SK-N-SH (cell line): ENCODE results near the gene KICS2.

ENCODE experiments used
- CTCF ChIP-seq: fragments of 200-600 bp; sonication (generic); IDR thresholded peaks from 2 replicates; pipeline ENCODE4 v1.6.1; 2017; ENCODE audit warnings: antibody characterized with exemption, mild to moderate bottlenecking, moderate library complexity
- EP300 ChIP-seq, 2 experiments: IDR thresholded peaks; 2 replicates each; pipeline versions ENCODE4 v1.4.0 to v1.6.1; 2012; ENCODE audit warnings: borderline replicate concordance in 1 of 2, low read depth in 1 of 2, low read length in 1 of 2
- RCOR1 ChIP-seq: fragments of 150-350 bp; IDR thresholded peaks from 2 replicates; pipeline ENCODE4 v1.6.1; 2017; ENCODE audit warnings: antibody characterized with exemption, low read length
- TF ChIP-seq, protein P1 (sequence below): fragments of 150-350 bp; IDR thresholded peaks from 2 replicates; pipeline ENCODE4 v1.6.1; 2016; ENCODE audit warnings: mild to moderate bottlenecking, low read depth, low read length

DNA sequence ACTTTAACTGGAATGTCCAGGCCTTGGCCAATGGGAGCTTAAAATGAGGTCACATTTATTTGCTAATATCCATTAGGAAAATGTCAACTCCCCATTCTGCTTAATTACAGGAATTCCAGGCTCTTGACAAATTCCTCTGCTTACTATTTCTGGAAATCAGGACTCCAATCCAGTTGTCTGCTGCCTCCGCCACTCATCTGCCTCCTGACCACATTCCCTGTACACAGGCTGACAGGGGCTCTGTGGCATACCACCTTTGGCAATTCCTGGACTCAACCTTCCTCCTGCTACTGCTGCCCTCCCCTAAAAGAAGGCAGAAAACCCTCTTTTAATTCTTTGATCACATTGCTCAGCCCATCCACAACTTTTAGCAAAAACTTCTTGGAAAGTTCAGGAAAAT, 37.9 kb downstream of the KICS2 start:
- no peak for TF ChIP-seq EP300 (IDR thresholded peaks at IDR 0.05; ENCODE audit: borderline replicate concordance in 1 of 2, low read depth in 1 of 2, low read length in 1 of 2)
- TF ChIP-seq CTCF = no peak
- TF ChIP-seq RCOR1 = no peak
- TF ChIP-seq, protein P1, sequence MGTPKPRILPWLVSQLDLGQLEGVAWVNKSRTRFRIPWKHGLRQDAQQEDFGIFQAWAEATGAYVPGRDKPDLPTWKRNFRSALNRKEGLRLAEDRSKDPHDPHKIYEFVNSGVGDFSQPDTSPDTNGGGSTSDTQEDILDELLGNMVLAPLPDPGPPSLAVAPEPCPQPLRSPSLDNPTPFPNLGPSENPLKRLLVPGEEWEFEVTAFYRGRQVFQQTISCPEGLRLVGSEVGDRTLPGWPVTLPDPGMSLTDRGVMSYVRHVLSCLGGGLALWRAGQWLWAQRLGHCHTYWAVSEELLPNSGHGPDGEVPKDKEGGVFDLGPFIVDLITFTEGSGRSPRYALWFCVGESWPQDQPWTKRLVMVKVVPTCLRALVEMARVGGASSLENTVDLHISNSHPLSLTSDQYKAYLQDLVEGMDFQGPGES = no peak
